GM12865 (cell line): ENCODE measurements around the gene ATP9B.

Source experiments
- DNase-seq: peaks from one replicate; pipeline ENCODE4 v3.0.0; 2010; ENCODE audit warnings: low read depth
- H3K4me3 ChIP-seq: 2 replicates; pipeline ENCODE4 v1.5.1; 2011; ENCODE audit warnings: mild to moderate bottlenecking, low read depth, low read length, control low read depth
- CTCF ChIP-seq: IDR thresholded peaks from 2 replicates; pipeline ENCODE4 v1.5.1; 2011; ENCODE audit warnings: low read length, control low read depth, low read depth, inconsistent platforms; ENCODE audit not compliant: insufficient read depth; ENCODE audit errors: missing control alignments

Gene ATP9B

DNA sequence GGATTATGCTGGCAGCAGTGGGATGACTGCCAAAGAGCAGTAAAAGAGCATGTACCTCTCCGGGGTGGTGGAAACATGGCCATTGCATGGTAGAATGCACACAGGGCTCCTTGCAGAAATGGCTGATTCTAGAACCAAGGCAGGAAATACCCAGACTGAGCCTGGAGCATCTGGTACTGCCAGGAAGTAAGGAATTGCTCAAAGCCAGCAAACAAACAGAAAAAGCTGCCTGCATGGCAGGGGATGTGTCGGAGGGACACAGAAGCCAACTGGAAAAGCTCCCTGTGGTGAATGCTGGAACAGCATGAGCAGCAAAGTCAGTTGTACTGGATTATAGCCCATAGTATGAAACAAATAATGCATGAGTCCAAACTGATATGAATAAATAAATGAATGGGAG lies 248.5 kb downstream of the ATP9B start:
- TF ChIP-seq CTCF: no peak
- DNase-seq: no peak
- no peak overlapping the region for H3K4me3 ChIP-seq

GRCh38 chr18:79318142-79318673 lies 249.0 kb downstream of the ATP9B start:
- DNase-seq: no peak
- TF ChIP-seq CTCF: no peak
- no peak overlapping the region for H3K4me3 ChIP-seq

- no peak overlapping the region for H3K4me3 ChIP-seq
- TF ChIP-seq CTCF: no peak
- no peak for DNase-seq
Measured at GRCh38 chr18:79320216-79320850, 251.1 kb downstream of the ATP9B start.

DNA sequence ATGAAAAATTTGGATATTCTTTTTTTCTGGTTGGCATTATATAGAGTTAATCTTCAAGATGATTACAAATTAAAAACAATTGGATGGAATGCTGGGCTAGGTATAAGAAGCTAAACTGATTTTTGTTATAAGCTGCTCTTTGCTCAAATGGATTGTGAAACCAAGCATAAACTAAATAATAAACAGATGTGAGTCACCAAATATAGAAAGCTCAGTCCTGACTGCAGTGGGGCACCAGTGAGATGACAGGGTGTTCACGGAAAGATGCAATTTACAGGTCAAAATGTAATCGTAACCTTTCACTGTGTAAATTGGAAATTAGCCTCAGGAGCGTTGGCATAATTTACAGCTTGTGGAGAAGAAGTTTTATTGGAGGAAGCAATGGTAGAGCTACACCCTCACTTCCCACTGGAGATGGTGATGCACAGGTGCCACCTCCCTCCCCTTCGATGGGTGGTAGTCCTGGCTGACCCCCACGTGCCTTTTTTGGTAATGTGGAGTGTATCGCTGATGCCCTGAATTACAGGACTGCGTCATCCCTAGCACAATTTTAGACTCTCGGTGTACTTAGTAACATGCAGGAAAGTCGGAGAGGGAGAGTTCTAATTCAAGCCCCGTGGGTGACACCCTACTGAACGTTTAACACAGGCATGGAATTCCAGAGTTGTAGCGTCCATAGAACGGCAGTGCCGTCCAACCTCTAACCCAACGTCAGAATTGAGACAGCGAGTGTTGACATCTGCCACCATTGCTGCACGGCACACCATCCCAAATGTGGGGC lies 252.6 kb downstream of the ATP9B start:
- no peak for DNase-seq
- no peak overlapping the region for H3K4me3 ChIP-seq
- TF ChIP-seq CTCF: no peak

GRCh38 chr18:79322441-79322840 lies 253.2 kb downstream of the ATP9B start:
- H3K4me3 ChIP-seq: no peak overlapping the region
- no peak for TF ChIP-seq CTCF
- DNase-seq: no peak

GRCh38 chr18:79323471-79323870 lies 254.3 kb downstream of the ATP9B start:
- no peak for DNase-seq
- TF ChIP-seq CTCF: no peak
- H3K4me3 ChIP-seq: no peak overlapping the region
